Breast epithelium (tissue), 4 donors: ENCODE results near the gene SLTM. TPM values are rescaled to one million over a fixed set of nuclear protein-coding genes. Genes with fewer than 3 reads are reported as not detected.
A peak's percentile ranks its signal among the peaks of the same experiment; 100 is the strongest.

ENCODE experiments used
- DNase-seq, 2 donors: peaks; one replicate each; pipeline ENCODE4 v3.0.0-alpha.2; 2019; ENCODE audit warnings: low spot score in 2 of 2
- H3K27ac ChIP-seq, 2 donors: fragments of 200-600 bp; sonication (generic) in 1 of 2; one replicate each; pipeline ENCODE4 v1.5.1; 2016 to 2019; ENCODE audit warnings: mild to moderate bottlenecking in 1 of 2
- H3K27me3 ChIP-seq, 2 donors: fragments of 200-600 bp; sonication (generic) in 1 of 2; one replicate each; pipeline versions ENCODE4 v1.5.1 to v1.6.0; 2017 to 2019; ENCODE audit warnings: control low read depth in 1 of 2, mild to moderate bottlenecking in 1 of 2
- H3K36me3 ChIP-seq: fragments of 200-600 bp; one replicate; pipeline ENCODE4 v1.5.1; 2019
- H3K4me1 ChIP-seq, 2 donors: fragments of 200-600 bp; sonication (generic); one replicate each; pipeline ENCODE4 v1.5.1; 2016 to 2019; ENCODE audit warnings: control low read depth in 1 of 2
- H3K4me3 ChIP-seq, 3 donors: fragments of 200-600 bp; sonication (generic); 1 replicate in 2 of 3; 2 replicates in 1 of 3; pipeline ENCODE4 v1.5.1; 2016 to 2019; ENCODE audit warnings: mild to moderate bottlenecking in 3 of 3, moderate library complexity in 2 of 3
- H3K9me3 ChIP-seq, 2 donors: fragments of 200-600 bp; sonication (generic) in 1 of 2; one replicate each; pipeline ENCODE4 v1.5.1; 2016 to 2019; ENCODE audit warnings: control low read depth in 1 of 2
- POLR2A ChIP-seq: fragments of 450-650 bp; IDR thresholded peaks from one replicate; pipeline ENCODE4 v1.6.1; 2016; ENCODE audit warnings: antibody characterized with exemption, mild to moderate bottlenecking, moderate library complexity
- POLR2AphosphoS5 ChIP-seq, 3 donors: sonication (generic); formaldehyde crosslinking; IDR thresholded peaks; one replicate each; pipeline ENCODE4 v1.6.1; 2017; ENCODE audit warnings: antibody characterized with exemption in 3 of 3
- intact Hi-C: fragments of 100-400 bp; cut with DNase I; formaldehyde crosslinking; loops from one replicate; pipeline ENCODE4 v1.15.1; 2023; ENCODE audit warnings: low total_unique reads
- total RNA-seq, 3 donors: library from RNA; depleted of rRNA; stranded (reverse); fragments of >200 nt; gene quantifications; one replicate each; pipeline ENCODE4 v1.1.0, GENCODE V29; 2016
- TF ChIP-seq, protein P1 (sequence below), 3 donors: fragments of 450-650 bp; IDR thresholded peaks; one replicate each; pipeline ENCODE4 v1.5.1; 2016 to 2017; ENCODE audit warnings: antibody characterized with exemption in 3 of 3, mild to moderate bottlenecking in 3 of 3, moderate library complexity in 3 of 3

Gene SLTM
- 100 to 1,000 TPM; 102 to 195 (median 163) TPM for total RNA-seq

GRCh38 chr15:58933281-58934113 lies at the start of gene SLTM:
Gene SLTM, minus strand, starts transcription at chr15:58933679. Its CDS starts 114 bp downstream, at chr15:58933565.
- H3K4me1 ChIP-seq = no peaks in the 10 kb centered on the region
- intact Hi-C loops = loop anchor here (10.0 kb wide), 1 partner anchor 709 kb away; no protein-coding TSS in a partner anchor
- no peaks in the 10 kb centered on the region for H3K9me3 ChIP-seq
- DNase-seq = peak; percentile 87 to 90
- H3K4me3 ChIP-seq = peak within 1 kb of the TSS; percentile 76 to 91 (median 88)
- TF ChIP-seq POLR2AphosphoS5 (IDR thresholded peaks at IDR 0.05) (peak; percentile 93 to 96 (median 95)), POLR2A (peak; percentile 85)
- TF ChIP-seq, protein P1, sequence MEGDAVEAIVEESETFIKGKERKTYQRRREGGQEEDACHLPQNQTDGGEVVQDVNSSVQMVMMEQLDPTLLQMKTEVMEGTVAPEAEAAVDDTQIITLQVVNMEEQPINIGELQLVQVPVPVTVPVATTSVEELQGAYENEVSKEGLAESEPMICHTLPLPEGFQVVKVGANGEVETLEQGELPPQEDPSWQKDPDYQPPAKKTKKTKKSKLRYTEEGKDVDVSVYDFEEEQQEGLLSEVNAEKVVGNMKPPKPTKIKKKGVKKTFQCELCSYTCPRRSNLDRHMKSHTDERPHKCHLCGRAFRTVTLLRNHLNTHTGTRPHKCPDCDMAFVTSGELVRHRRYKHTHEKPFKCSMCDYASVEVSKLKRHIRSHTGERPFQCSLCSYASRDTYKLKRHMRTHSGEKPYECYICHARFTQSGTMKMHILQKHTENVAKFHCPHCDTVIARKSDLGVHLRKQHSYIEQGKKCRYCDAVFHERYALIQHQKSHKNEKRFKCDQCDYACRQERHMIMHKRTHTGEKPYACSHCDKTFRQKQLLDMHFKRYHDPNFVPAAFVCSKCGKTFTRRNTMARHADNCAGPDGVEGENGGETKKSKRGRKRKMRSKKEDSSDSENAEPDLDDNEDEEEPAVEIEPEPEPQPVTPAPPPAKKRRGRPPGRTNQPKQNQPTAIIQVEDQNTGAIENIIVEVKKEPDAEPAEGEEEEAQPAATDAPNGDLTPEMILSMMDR (IDR thresholded peaks at IDR 0.05) = peak; percentile 15 to 50 (median 41)
- no peaks in the 10 kb centered on the region for H3K27me3 ChIP-seq
- no peaks in the 10 kb centered on the region for H3K36me3 ChIP-seq
- peak within 1 kb of the TSS; percentile 92 to 99 for H3K27ac ChIP-seq

GRCh38 chr15:58983261-58983660 lies 49.8 kb upstream of the SLTM start:
- Histone ChIP-seq H3K9me3 (no peaks in the 10 kb centered on the region), H3K4me1 (no peaks in the 10 kb centered on the region), H3K27ac (no peak overlapping the region), H3K27me3 (no peaks in the 10 kb centered on the region), H3K4me3 (no peak overlapping the region), H3K36me3 (no peaks in the 10 kb centered on the region)
- TF ChIP-seq, protein P1 (IDR thresholded peaks at IDR 0.05) = no peak
- no peak for TF ChIP-seq POLR2A
- TF ChIP-seq POLR2AphosphoS5 (IDR thresholded peaks at IDR 0.05) = no peak
- no peak for DNase-seq
- intact Hi-C loops = no loop called here

DNA sequence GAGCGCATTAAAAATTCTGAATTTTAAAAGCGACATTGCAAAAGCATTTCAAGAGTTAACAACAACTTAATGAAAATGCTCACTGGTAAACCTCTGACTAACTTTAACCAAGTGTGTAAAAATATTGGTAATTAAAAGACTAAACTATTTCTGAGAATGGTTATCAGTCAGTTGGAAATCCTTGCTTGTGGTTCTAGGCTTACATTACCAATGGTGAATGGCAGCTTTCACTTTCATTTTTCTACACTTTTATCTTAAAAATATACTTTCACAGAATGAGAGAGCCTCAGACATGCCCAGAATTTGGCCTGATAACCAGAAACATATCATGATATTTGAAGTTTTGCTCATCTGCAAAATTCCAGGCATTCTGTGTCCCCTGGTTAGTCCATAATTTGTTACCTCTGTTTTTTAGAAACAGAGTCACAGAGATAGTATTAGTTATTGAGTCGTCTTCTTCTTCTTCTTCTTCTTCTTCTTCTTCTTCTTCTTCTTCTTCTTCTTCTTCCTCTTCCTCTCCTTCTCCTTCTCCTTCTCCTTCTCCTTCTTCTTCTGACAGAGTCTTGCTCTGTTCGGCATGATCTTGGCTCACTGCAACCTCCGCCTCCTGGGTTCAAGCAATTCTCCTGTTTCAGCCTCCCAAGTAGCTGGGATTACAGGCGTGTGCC lies 48.5 kb upstream of the SLTM start:
- DNase-seq = no peak
- Histone ChIP-seq H3K4me3 (no peak overlapping the region), H3K4me1 (no peaks in the 10 kb centered on the region), H3K36me3 (no peaks in the 10 kb centered on the region), H3K27ac (no peak overlapping the region), H3K27me3 (no peaks in the 10 kb centered on the region), H3K9me3 (no peaks in the 10 kb centered on the region)
- TF ChIP-seq, protein P1 (IDR thresholded peaks at IDR 0.05) = no peak
- TF ChIP-seq POLR2AphosphoS5 (IDR thresholded peaks at IDR 0.05) (no peak), POLR2A (no peak)
- intact Hi-C loops = no loop called here

- no peak for TF ChIP-seq POLR2AphosphoS5 (IDR thresholded peaks at IDR 0.05)
- TF ChIP-seq, protein P1 (IDR thresholded peaks at IDR 0.05) = peak in 2 of 3 donors; percentile 52 to 56
- intact Hi-C loops = no loop called here
- no peaks in the 10 kb centered on the region for H3K36me3 ChIP-seq
- no peaks in the 10 kb centered on the region for H3K9me3 ChIP-seq
- no peak overlapping the region for H3K27ac ChIP-seq
- H3K4me1 ChIP-seq = no peaks in the 10 kb centered on the region
- no peaks in the 10 kb centered on the region for H3K27me3 ChIP-seq
- DNase-seq = no peak
- no peak overlapping the region for H3K4me3 ChIP-seq
Observed at GRCh38 chr15:58980351-58980939, 47.0 kb upstream of the SLTM start.
